Activated CD8-positive, alpha-beta memory T cell treated with anti-CD3 and anti-CD28 coated beads, Interleukin-2, amount 50 U/mL, for 48 hours (primary cell): Measurements from ENCODE around the gene ARID5A.

Source experiments
- DNase-seq: peaks from one replicate; pipeline ENCODE4 v3.0.0-alpha.2; 2020

ARID5A gene

GRCh38 chr2:96528006-96528699 is 8.4 kb upstream of the ARID5A start:
- DNase-seq = peak; percentile 85

- DNase-seq = no peak
These were observed 7.7 kb upstream of the ARID5A start for GRCh38 chr2:96528700-96529375.

- DNase-seq = no peak
These were observed 7.0 kb upstream of the ARID5A start for GRCh38 chr2:96529376-96530143.

- no peak for DNase-seq
These were observed 6.5 kb upstream of the ARID5A start for GRCh38 chr2:96530144-96530430.

GRCh38 chr2:96530474-96531357 is 5.8 kb upstream of the ARID5A start:
- peak; percentile 66 for DNase-seq

- no peak for DNase-seq
These were observed 5.2 kb upstream of the ARID5A start for GRCh38 chr2:96531366-96531765.

- DNase-seq = peak; percentile 87
These were observed 4.6 kb upstream of the ARID5A start for GRCh38 chr2:96531872-96532505.

GRCh38 chr2:96532641-96533291 is 3.8 kb upstream of the ARID5A start:
- no peak for DNase-seq

- DNase-seq = no peak
These were observed 3.1 kb upstream of the ARID5A start for GRCh38 chr2:96533292-96534073.

- no peak for DNase-seq
These were observed 2.4 kb upstream of the ARID5A start for GRCh38 chr2:96534141-96534540.

- DNase-seq = no peak
These were observed 1.8 kb upstream of the ARID5A start for GRCh38 chr2:96534701-96535181.

- DNase-seq = no peak
These were observed 1.2 kb upstream of the ARID5A start for GRCh38 chr2:96535331-96535730.

GRCh38 chr2:96537066-96537733 is 648 bp downstream of the ARID5A start:
- DNase-seq = peak; percentile 91

GRCh38 chr2:96537734-96538486 is 1.4 kb downstream of the ARID5A start:
- DNase-seq = peak; percentile 79

- peak; percentile 94 for DNase-seq
These were observed 2.1 kb downstream of the ARID5A start for GRCh38 chr2:96538487-96539214.

GRCh38 chr2:96539215-96539920 is 2.8 kb downstream of the ARID5A start:
- DNase-seq = peak; percentile 67

- no peak for DNase-seq
These were observed 3.6 kb downstream of the ARID5A start for GRCh38 chr2:96540136-96540535.
